Peyer's patch (tissue), 4 donors: ENCODE measurements around the gene FIGN.

Experiments used
- POLR2A ChIP-seq, 2 donors: fragments of 450-650 bp; IDR thresholded peaks; one replicate each; pipeline ENCODE4 v1.5.1; 2017; ENCODE audit warnings: antibody characterized with exemption in 2 of 2, mild to moderate bottlenecking in 2 of 2, moderate library complexity in 2 of 2
- TF ChIP-seq, protein P1 (sequence below), 6 experiments: fragments of 450-650 bp in 4 of 6; fragments of 200-600 bp in 2 of 6; sonication (generic) in 1 of 6; IDR thresholded peaks; one replicate each; pipeline ENCODE4 v1.5.1; 2017 to 2019; ENCODE audit warnings: antibody characterized with exemption in 6 of 6, mild to moderate bottlenecking in 3 of 6, moderate library complexity in 1 of 6

GRCh38 chr2:163611557-163611906 lies 124.3 kb downstream of the FIGN start:
- TF ChIP-seq, protein P1, sequence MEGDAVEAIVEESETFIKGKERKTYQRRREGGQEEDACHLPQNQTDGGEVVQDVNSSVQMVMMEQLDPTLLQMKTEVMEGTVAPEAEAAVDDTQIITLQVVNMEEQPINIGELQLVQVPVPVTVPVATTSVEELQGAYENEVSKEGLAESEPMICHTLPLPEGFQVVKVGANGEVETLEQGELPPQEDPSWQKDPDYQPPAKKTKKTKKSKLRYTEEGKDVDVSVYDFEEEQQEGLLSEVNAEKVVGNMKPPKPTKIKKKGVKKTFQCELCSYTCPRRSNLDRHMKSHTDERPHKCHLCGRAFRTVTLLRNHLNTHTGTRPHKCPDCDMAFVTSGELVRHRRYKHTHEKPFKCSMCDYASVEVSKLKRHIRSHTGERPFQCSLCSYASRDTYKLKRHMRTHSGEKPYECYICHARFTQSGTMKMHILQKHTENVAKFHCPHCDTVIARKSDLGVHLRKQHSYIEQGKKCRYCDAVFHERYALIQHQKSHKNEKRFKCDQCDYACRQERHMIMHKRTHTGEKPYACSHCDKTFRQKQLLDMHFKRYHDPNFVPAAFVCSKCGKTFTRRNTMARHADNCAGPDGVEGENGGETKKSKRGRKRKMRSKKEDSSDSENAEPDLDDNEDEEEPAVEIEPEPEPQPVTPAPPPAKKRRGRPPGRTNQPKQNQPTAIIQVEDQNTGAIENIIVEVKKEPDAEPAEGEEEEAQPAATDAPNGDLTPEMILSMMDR (IDR thresholded peaks at IDR 0.05), result no peak
- no peak for TF ChIP-seq POLR2A (IDR thresholded peaks at IDR 0.05)
